DOHH2 (cell line): ENCODE results near the gene MAPK11.

ENCODE experiments used
- H3F3A ChIP-seq: fragments of 200-600 bp; sonication (generic), shearing (Covaris generic); 2 replicates; pipeline ENCODE4 v1.6.0; 2016; ENCODE audit warnings: antibody characterized with exemption, mild to moderate bottlenecking; ENCODE audit not compliant: control insufficient read depth, insufficient read depth
- H3K27ac ChIP-seq: fragments of 200-600 bp; sonication (generic); 2 replicates; pipeline ENCODE4 v1.5.1; 2014; ENCODE audit warnings: low read depth, mild to moderate bottlenecking, low read length, moderate library complexity
- H3K27me3 ChIP-seq: fragments of 200-600 bp; sonication (generic); 2 replicates; pipeline ENCODE4 v1.6.1; 2014; ENCODE audit warnings: mild to moderate bottlenecking, low read length, mixed read lengths; ENCODE audit not compliant: control insufficient read depth
- H3K36me3 ChIP-seq: fragments of 200-600 bp; sonication (generic); 2 replicates; pipeline ENCODE4 v1.6.1; 2014; ENCODE audit warnings: mild to moderate bottlenecking, low read length, moderate library complexity, mixed read lengths; ENCODE audit not compliant: control insufficient read depth
- H3K4me1 ChIP-seq: fragments of 200-600 bp; sonication (generic); 2 replicates; pipeline ENCODE4 v1.6.1; 2014; ENCODE audit warnings: mild to moderate bottlenecking, low read length, mixed read lengths; ENCODE audit not compliant: control insufficient read depth
- H3K4me2 ChIP-seq: fragments of 200-600 bp; sonication (generic); 2 replicates; pipeline ENCODE4 v1.6.0; 2014; ENCODE audit warnings: mild to moderate bottlenecking, low read length, moderate library complexity
- H3K4me3 ChIP-seq: fragments of 200-600 bp; sonication (generic); 2 replicates; pipeline ENCODE4 v1.5.1; 2014; ENCODE audit warnings: mild to moderate bottlenecking, low read length, mixed read lengths
- H3K79me2 ChIP-seq: fragments of 200-600 bp; sonication (generic); 2 replicates; pipeline ENCODE4 v1.6.1; 2014; ENCODE audit warnings: mild to moderate bottlenecking, low read length, mixed read lengths; ENCODE audit not compliant: control insufficient read depth
- H3K9me2 ChIP-seq: fragments of 200-600 bp; sonication (generic); replicated peaks from 2 replicates; pipeline ENCODE4 v1.6.1; 2014; ENCODE audit warnings: mild to moderate bottlenecking, low read length, mixed read lengths; ENCODE audit not compliant: control insufficient read depth
- H3K9me3 ChIP-seq: fragments of 200-600 bp; sonication (generic); 2 replicates; pipeline ENCODE4 v1.6.1; 2014; ENCODE audit warnings: antibody characterized with exemption, low read length, mixed read lengths; ENCODE audit not compliant: control insufficient read depth, insufficient read depth
- H4K20me1 ChIP-seq: fragments of 200-600 bp; sonication (generic); 2 replicates; pipeline ENCODE4 v1.6.0; 2014; ENCODE audit warnings: low read depth, mild to moderate bottlenecking, antibody characterized with exemption, low read length, moderate library complexity; ENCODE audit not compliant: control insufficient read depth, insufficient read depth
- EZH2phosphoT487 ChIP-seq: fragments of 200-600 bp; sonication (generic); IDR thresholded peaks from 2 replicates; pipeline ENCODE4 v1.6.1; 2017; ENCODE audit warnings: borderline replicate concordance, mild to moderate bottlenecking, antibody characterized with exemption, low read length, moderate library complexity, mixed read lengths
- TF ChIP-seq, protein P1 (sequence below): fragments of 200-600 bp; sonication (generic); IDR thresholded peaks from one replicate; pipeline ENCODE4 v1.5.1; 2014; ENCODE audit warnings: antibody characterized with exemption, mild to moderate bottlenecking, low read depth, low read length; ENCODE audit not compliant: poor library complexity, severe bottlenecking

Gene MAPK11

DNA sequence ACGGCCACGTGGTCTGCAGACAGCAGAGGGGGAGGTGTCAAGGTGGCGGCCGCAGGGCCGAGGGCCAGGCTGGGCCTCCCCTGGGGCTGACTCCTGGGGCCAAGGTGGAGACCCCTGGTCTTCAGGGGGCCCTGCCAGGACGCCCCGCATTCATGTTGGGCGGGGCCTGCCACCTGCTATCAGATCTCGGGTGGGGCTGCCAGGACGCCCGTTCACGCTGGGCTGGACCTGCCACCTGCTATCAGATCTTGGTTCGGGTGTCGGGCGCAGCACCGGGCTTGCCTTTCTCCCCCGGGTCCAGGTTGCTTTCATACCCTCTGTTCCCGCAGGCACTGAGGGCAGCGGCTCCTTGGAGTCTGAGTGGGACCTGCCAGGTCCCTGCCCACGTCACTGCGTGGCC is 16.1 kb upstream of the MAPK11 start:
- no peaks in the 10 kb centered on the region for H3K9me2 ChIP-seq
- peaks cover 84% of the 10 kb centered on the region for H3K36me3 ChIP-seq
- H3F3A ChIP-seq: no peaks in the 10 kb centered on the region
- H3K9me3 ChIP-seq: no peaks in the 10 kb centered on the region
- no peaks in the 10 kb centered on the region for H3K27me3 ChIP-seq
- TF ChIP-seq EZH2phosphoT487: no peak
- TF ChIP-seq, protein P1, sequence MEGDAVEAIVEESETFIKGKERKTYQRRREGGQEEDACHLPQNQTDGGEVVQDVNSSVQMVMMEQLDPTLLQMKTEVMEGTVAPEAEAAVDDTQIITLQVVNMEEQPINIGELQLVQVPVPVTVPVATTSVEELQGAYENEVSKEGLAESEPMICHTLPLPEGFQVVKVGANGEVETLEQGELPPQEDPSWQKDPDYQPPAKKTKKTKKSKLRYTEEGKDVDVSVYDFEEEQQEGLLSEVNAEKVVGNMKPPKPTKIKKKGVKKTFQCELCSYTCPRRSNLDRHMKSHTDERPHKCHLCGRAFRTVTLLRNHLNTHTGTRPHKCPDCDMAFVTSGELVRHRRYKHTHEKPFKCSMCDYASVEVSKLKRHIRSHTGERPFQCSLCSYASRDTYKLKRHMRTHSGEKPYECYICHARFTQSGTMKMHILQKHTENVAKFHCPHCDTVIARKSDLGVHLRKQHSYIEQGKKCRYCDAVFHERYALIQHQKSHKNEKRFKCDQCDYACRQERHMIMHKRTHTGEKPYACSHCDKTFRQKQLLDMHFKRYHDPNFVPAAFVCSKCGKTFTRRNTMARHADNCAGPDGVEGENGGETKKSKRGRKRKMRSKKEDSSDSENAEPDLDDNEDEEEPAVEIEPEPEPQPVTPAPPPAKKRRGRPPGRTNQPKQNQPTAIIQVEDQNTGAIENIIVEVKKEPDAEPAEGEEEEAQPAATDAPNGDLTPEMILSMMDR: no peak
- H4K20me1 ChIP-seq: 0 out of 2 replicates have a peak, but pooled peaks cover 3% of the 10 kb centered on the region
- H3K79me2 ChIP-seq: peaks cover 26% of the 10 kb centered on the region
- H3K4me2 ChIP-seq: no peak overlapping the region
- H3K4me1 ChIP-seq: peaks cover under 1% of the 10 kb centered on the region
- no peak overlapping the region for H3K27ac ChIP-seq
- H3K4me3 ChIP-seq: no peak overlapping the region

DNA sequence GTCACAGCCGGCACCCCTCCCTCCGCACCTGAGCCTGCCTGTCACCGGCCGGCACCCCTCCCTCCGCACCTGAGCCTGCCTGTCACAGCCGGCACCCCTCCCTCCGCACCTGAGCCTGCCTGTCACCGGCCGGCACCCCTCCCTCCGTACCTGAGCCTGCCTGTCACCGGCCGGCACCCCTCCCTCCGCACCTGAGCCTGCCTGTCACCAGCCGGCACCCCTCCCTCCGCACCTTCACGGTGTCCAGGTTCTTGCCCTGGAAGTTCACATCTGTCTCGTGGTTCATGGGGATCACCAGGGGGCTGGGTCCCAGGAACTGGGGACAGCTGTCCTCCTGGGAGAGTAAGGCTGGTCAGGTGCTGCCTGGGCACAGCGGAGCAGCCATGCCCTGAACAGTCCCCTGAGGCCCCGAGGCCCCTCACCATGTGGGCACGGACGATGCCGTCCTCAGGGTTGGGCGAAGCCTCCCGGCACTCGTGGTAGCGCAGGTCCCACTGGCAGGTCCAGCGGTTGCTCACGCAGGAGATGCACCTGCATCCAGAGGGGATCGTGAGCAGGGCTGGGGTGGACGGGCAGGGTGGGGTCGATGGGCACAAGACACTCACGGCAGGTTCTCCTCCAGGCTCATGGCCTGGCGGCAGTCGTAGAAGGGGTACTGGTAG is 15.5 kb upstream of the MAPK11 start:
- no peak overlapping the region for H3K4me2 ChIP-seq
- H3K9me2 ChIP-seq: no peaks in the 10 kb centered on the region
- H3K36me3 ChIP-seq: peaks cover 83% of the 10 kb centered on the region
- 0 out of 2 replicates have a peak, but pooled peaks cover 3% of the 10 kb centered on the region for H4K20me1 ChIP-seq
- no peak overlapping the region for H3K27ac ChIP-seq
- peaks cover 20% of the 10 kb centered on the region for H3K79me2 ChIP-seq
- no peak for TF ChIP-seq EZH2phosphoT487
- TF ChIP-seq, protein P1: no peak
- H3K4me1 ChIP-seq: no peaks in the 10 kb centered on the region
- no peaks in the 10 kb centered on the region for H3K9me3 ChIP-seq
- H3F3A ChIP-seq: no peaks in the 10 kb centered on the region
- H3K27me3 ChIP-seq: no peaks in the 10 kb centered on the region
- no peak overlapping the region for H3K4me3 ChIP-seq

DNA sequence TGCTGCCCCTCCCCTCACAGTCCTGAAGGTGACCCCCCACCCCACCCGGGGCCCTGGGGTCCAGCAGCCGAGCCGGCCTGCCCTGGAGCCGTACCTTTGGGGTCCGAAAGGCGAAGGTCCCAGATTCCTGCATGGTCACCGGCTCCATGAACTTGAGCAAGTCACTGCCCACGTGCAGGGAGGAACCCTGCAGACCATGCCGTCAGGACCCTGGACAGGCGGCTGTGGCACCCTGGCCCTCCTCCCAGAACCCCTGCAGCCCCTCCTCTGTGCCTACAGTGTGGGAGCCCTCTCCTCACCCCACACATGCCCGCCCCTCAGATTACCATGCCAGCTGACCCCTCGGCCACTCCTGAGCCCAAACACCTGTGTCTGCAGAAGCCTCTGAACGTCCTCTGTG is 14.3 kb upstream of the MAPK11 start:
- Histone ChIP-seq H3K9me3 (no peaks in the 10 kb centered on the region), H3K4me3 (no peak overlapping the region), H3K27me3 (no peaks in the 10 kb centered on the region), H3K36me3 (peaks cover 78% of the 10 kb centered on the region), H3K9me2 (no peaks in the 10 kb centered on the region), H3K4me2 (no peak overlapping the region), H3F3A (no peaks in the 10 kb centered on the region), H4K20me1 (no peaks in the 10 kb centered on the region), H3K79me2 (peaks cover 8% of the 10 kb centered on the region), H3K4me1 (no peaks in the 10 kb centered on the region), H3K27ac (no peak overlapping the region)
- TF ChIP-seq, protein P1: no peak
- no peak for TF ChIP-seq EZH2phosphoT487
